Glutamatergic neuron (in vitro differentiated cells): ENCODE data around the gene PIGU. TPM values are rescaled to one million over a fixed set of nuclear protein-coding genes. Genes with fewer than 3 reads are reported as not detected.
"Not testable (repeated sequence)": the region's sequence is repeated elsewhere in the genome, so short reads cannot be mapped to it uniquely, and the experiment has no call there.

ENCODE experiments used
- DNase-seq: peaks from one replicate; pipeline ENCODE4 v3.0.0; 2022
- H3K27ac Mint-ChIP-seq: one replicate; pipeline ENCODE4 v1.8.0; 2020; ENCODE audit warnings: mild to moderate bottlenecking, mixed read lengths, inconsistent platforms; ENCODE audit not compliant: unreplicated experiment
- H3K27me3 Mint-ChIP-seq: one replicate; pipeline ENCODE4 v1.8.0; 2020; ENCODE audit warnings: mild to moderate bottlenecking, moderate library complexity, mixed read lengths, inconsistent platforms; ENCODE audit not compliant: unreplicated experiment
- H3K36me3 Mint-ChIP-seq: one replicate; pipeline ENCODE4 v1.8.0; 2020; ENCODE audit warnings: mild to moderate bottlenecking, mixed read lengths, inconsistent platforms; ENCODE audit not compliant: unreplicated experiment
- H3K4me1 Mint-ChIP-seq: one replicate; pipeline ENCODE4 v1.8.0; 2020; ENCODE audit warnings: mild to moderate bottlenecking, low read depth, mixed read lengths, inconsistent platforms; ENCODE audit not compliant: unreplicated experiment
- H3K4me3 Mint-ChIP-seq: one replicate; pipeline ENCODE4 v1.8.0; 2020; ENCODE audit warnings: mild to moderate bottlenecking, mixed read lengths, inconsistent platforms; ENCODE audit not compliant: unreplicated experiment
- H3K9me3 Mint-ChIP-seq: one replicate; pipeline ENCODE4 v1.8.0; 2020; ENCODE audit warnings: mild to moderate bottlenecking, moderate library complexity, mixed read lengths, inconsistent platforms; ENCODE audit not compliant: unreplicated experiment
- total RNA-seq: library from RNA; stranded (reverse); fragmentation: NEBNext Ultra II Directional; extraction: Animal tissue kit (Norgen Biotek cat#: 25700); gene quantifications from one replicate; pipeline ENCODE4 v1.2.1, GENCODE V29; 2021; ENCODE audit not compliant: unreplicated experiment
- TF ChIP-seq, protein P1 (sequence below): fragments of 200-600 bp; sonication (generic); IDR thresholded peaks from one replicate; pipeline ENCODE4 v1.5.0; 2021; ENCODE audit not compliant: partially characterized antibody, unreplicated experiment

The PIGU gene
- total RNA-seq, 1 donor from 2014 or later, result 19.4 TPM

DNA sequence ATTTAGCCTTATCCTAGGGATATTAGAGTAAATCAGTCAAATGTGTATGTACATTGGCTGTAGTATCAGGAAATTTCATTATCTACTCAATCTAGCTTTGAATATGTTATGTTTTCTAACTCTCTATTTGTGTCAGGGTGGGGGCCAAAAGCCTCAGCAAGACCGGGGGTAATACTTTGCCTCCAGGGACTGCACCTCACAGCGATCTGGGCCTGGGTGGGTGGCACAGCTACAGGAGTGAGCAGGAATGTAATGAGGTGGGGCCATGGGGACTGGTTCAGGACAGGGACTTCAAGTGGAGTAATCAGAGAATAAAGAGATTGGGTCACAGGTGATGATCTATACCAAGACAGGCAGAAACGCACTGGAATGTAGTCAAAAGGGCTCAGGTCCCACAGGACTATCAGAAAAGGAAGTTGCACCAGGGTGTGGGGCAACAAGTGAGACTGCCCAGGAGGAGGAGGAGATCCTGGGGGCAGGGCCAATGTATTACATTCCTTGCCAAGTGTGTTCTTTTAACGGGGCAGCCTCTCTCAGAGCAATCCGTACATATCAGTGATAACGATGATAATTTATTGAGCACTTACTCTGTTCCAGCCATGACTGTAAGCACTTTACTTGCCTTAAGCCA, 54.0 kb downstream of the PIGU start:
- H3K27me3 Mint-ChIP-seq, result peaks cover 3% of the 10 kb centered on the region
- peaks cover 4% of the 10 kb centered on the region for H3K36me3 Mint-ChIP-seq
- H3K9me3 Mint-ChIP-seq, result no peaks in the 10 kb centered on the region
- DNase-seq, result no peak
- H3K4me1 Mint-ChIP-seq, result no peaks in the 10 kb centered on the region
- TF ChIP-seq, protein P1, sequence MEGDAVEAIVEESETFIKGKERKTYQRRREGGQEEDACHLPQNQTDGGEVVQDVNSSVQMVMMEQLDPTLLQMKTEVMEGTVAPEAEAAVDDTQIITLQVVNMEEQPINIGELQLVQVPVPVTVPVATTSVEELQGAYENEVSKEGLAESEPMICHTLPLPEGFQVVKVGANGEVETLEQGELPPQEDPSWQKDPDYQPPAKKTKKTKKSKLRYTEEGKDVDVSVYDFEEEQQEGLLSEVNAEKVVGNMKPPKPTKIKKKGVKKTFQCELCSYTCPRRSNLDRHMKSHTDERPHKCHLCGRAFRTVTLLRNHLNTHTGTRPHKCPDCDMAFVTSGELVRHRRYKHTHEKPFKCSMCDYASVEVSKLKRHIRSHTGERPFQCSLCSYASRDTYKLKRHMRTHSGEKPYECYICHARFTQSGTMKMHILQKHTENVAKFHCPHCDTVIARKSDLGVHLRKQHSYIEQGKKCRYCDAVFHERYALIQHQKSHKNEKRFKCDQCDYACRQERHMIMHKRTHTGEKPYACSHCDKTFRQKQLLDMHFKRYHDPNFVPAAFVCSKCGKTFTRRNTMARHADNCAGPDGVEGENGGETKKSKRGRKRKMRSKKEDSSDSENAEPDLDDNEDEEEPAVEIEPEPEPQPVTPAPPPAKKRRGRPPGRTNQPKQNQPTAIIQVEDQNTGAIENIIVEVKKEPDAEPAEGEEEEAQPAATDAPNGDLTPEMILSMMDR, result no peak
- H3K27ac Mint-ChIP-seq, result no peak overlapping the region
- no peak overlapping the region for H3K4me3 Mint-ChIP-seq

DNA sequence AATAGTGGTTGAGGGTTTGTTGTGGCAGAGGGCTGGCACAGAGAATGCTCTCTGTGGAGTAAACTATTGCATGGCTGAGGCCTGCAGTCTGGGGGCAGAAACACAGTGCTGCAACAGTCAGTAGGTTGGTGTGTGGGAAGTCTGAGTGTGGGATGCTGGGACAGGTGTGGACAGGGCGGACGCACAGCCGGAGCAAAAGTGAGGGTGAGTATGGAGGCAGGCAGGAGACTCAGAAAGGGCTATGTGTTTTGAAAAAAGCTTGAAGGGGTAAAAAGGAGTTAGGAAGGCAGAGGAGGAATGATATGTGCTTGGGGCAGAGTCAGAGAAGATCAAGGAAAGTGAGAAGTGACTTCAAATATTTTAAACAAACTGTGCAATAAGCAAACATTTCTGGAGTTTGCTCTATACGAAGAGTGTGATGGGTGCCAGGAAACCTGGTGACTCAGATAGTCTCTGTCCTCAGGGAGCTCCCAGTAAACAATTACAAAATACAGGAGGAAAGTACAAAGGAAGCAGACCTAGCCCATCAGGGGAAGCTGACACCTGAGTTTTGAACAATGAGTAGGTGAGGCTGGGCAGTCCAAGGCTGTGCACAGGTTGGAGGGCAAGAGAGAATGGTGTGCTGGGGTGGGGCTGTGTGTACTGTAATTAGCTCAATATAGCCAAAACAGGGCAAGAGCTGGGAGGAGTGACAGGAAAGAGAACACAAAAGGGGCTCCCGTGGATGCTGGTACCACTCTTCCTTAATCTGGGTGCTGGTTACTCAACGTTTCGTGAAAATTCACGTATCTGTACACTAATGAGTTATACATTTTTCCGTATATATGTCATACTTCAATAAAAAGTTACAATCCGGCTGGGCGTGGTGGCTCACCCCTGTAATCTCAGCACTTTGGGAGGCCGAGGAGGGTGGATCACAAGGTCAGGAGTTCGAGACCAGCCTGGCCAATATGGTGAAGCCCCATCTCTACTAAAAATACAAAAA, 55.2 kb downstream of the PIGU start:
- TF ChIP-seq, protein P1, result no peak
- Mint-ChIP-seq H3K9me3 (no peaks in the 10 kb centered on the region), H3K4me3 (no peak overlapping the region), H3K27me3 (peaks cover 3% of the 10 kb centered on the region), H3K36me3 (peaks cover 4% of the 10 kb centered on the region), H3K4me1 (no peaks in the 10 kb centered on the region), H3K27ac (no peak overlapping the region)
- no peak for DNase-seq

DNA sequence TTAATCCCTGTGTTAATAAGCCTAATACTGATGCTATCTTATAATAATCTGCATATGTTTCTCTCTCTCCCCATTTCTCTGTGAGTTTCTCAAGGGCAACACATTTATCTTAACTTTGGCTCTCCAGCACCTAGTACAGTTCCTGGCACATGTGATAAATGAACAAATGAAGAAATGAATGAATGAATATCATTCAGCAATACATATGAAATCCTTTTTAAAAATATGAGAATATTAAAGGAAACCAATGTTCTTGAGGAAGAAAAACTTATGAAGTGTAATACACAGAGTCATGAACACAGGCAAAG, 55.9 kb downstream of the PIGU start:
- H3K4me1 Mint-ChIP-seq, result no peaks in the 10 kb centered on the region
- DNase-seq, result no peak
- TF ChIP-seq, protein P1, result no peak
- H3K4me3 Mint-ChIP-seq, result no peak overlapping the region
- H3K36me3 Mint-ChIP-seq, result peaks cover 4% of the 10 kb centered on the region
- H3K27ac Mint-ChIP-seq, result no peak overlapping the region
- peaks cover 3% of the 10 kb centered on the region for H3K27me3 Mint-ChIP-seq
- H3K9me3 Mint-ChIP-seq, result no peaks in the 10 kb centered on the region

DNA sequence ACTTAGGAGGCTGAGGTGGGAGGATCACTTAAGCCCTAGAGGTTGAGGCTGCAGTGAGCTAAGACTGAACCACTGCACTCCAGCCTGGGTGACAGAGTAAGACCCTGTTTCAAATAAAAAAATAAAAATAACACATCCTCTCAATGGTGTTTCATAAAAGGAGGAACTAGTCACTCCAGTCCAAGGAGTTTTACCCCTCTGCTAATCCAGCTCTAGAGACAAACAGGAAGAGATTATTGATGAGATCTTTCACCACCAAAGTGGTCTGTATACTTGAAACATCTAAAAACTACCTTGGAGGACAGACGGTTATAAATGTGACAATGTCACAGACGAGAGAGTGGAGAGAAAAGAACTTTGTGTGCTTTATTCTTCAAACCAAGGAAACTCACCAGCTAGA, 58.2 kb downstream of the PIGU start:
- Mint-ChIP-seq H3K9me3 (no peaks in the 10 kb centered on the region), H3K4me3 (no peak overlapping the region), H3K27me3 (peaks cover 3% of the 10 kb centered on the region), H3K27ac (no peak overlapping the region), H3K36me3 (peaks cover 4% of the 10 kb centered on the region), H3K4me1 (no peaks in the 10 kb centered on the region)
- TF ChIP-seq, protein P1, result no peak
- DNase-seq, result no peak

DNA sequence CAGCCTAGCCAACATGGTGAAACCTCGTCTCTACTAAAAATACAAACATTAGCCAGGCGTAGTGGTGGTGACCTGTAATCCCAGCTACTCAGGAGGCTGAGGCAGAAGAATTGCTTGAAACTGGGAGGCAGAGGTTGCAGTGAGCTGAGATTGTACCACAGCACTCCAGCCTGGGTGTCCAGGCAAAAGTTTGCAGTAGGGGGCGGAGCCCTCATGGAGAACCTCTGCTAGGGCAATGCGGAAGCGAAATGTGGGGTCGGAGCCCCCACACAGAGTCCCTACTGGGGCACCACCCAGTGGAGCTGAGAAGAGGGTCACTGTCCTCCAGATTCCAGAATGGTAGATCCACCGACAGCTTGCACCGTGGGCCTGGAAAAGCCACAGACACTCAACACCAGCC, 60.0 kb downstream of the PIGU start:
- not testable (repeated sequence) for H3K27ac Mint-ChIP-seq, H3K4me3 Mint-ChIP-seq, H3K27me3 Mint-ChIP-seq, H3K36me3 Mint-ChIP-seq, H3K4me1 Mint-ChIP-seq, H3K9me3 Mint-ChIP-seq, DNase-seq
